K562 (cell line): ENCODE results near the gene SLC2A4.

Experiments used
- CCAR2 ChIP-seq: fragments of 200-400 bp; formaldehyde crosslinking; IDR thresholded peaks from 2 replicates; pipeline ENCODE4 v1.6.1; 2017; ENCODE audit warnings: mild to moderate bottlenecking, low read depth, low read length
- CHD7 ChIP-seq: fragments of 200-600 bp; sonication (generic); IDR thresholded peaks from one replicate; pipeline ENCODE4 v1.6.1; 2012; ENCODE audit warnings: mild to moderate bottlenecking, low read depth, low read length, inconsistent platforms
- CTCF ChIP-seq, 3 experiments: IDR thresholded peaks in 2 of 3; conservative IDR thresholded peaks in 1 of 3; 2 replicates each; pipeline ENCODE4 v1.5.1; 2011 to 2012; ENCODE audit warnings: low read length in 3 of 3, mild to moderate bottlenecking in 3 of 3, control low read depth in 2 of 3, improper control_type of control experiment in 1 of 3, inconsistent platforms in 1 of 3, low read depth in 1 of 3, mixed read lengths in 1 of 3, moderate library complexity in 1 of 3; ENCODE audit not compliant: insufficient read depth in 2 of 3
- HDGF ChIP-seq: fragments of 450-650 bp; IDR thresholded peaks from 2 replicates; pipeline ENCODE4 v1.6.1; 2016
- MLLT1 ChIP-seq, 2 experiments: fragments of 450-650 bp; IDR thresholded peaks; 2 replicates each; pipeline ENCODE4 v1.6.1; 2016
- RCOR1 ChIP-seq, 2 experiments: IDR thresholded peaks; 2 replicates each; pipeline ENCODE4 v1.6.1; 2012; ENCODE audit warnings: low read depth in 2 of 2, low read length in 2 of 2, borderline replicate concordance in 1 of 2, improper control_type of control experiment in 1 of 2
- TAF1 ChIP-seq: IDR thresholded peaks from 2 replicates; pipeline ENCODE4 v1.6.1; 2011; ENCODE audit warnings: mild to moderate bottlenecking, low read length, moderate library complexity; ENCODE audit not compliant: insufficient read depth, control insufficient read depth, severe bottlenecking; ENCODE audit errors: extremely low read depth
- TEAD1 ChIP-seq, 2 experiments: fragments of 450-650 bp in 1 of 2; sonication (generic) in 1 of 2; formaldehyde crosslinking; IDR thresholded peaks; 2 replicates each; pipeline versions ENCODE4 v1.4.0 to v1.8.0; 2020 to 2022; ENCODE audit warnings: mild to moderate bottlenecking in 2 of 2, missing genetic modification reagents in 1 of 2
- YY1 ChIP-seq, 3 experiments: IDR thresholded peaks; 2 replicates each; pipeline ENCODE4 v1.6.1; 2011; ENCODE audit warnings: low read length in 2 of 3, mild to moderate bottlenecking in 2 of 3, moderate library complexity in 2 of 3, borderline replicate concordance in 1 of 3, control low read depth in 1 of 3, low read depth in 1 of 3; ENCODE audit not compliant: insufficient read depth in 3 of 3, insufficient replicate concordance in 2 of 3, control insufficient read depth in 1 of 3, insufficient read length in 1 of 3; ENCODE audit errors: extremely low read depth in 1 of 3
- ZFX ChIP-seq: sonication (generic); formaldehyde crosslinking; IDR thresholded peaks from 2 replicates; pipeline ENCODE4 v1.8.0; 2022; ENCODE audit warnings: mild to moderate bottlenecking, missing genetic modification reagents, moderate library complexity

- TF ChIP-seq TAF1 (no peak), CTCF (IDR thresholded peaks at IDR 0.05 in 2 of 3, conservative IDR thresholded peaks at IDR 0.05 in 1 of 3; ENCODE audit: insufficient read depth in 2 of 3, low read depth in 1 of 3, low read length in 3 of 3) (no peak), MLLT1 (IDR thresholded peaks at IDR 0.05) (no peak), TEAD1 (CRISPR knock-in tag; IDR thresholded peaks at IDR 0.05) (no peak), HDGF (no peak), RCOR1 (IDR thresholded peaks at IDR 0.05; ENCODE audit: borderline replicate concordance in 1 of 2, low read depth in 2 of 2, low read length in 2 of 2) (no peak), ZFX (CRISPR knock-in tag) (no peak), YY1 (IDR thresholded peaks at IDR 0.05; ENCODE audit: borderline replicate concordance in 1 of 3, control insufficient read depth in 1 of 3, extremely low read depth in 1 of 3, insufficient read depth in 3 of 3, insufficient read length in 1 of 3, insufficient replicate concordance in 2 of 3, low read depth in 1 of 3, low read length in 2 of 3) (no peak), CHD7 (no peak), CCAR2 (no peak)
Observed at GRCh38 chr17:7266784-7267183, 14.7 kb upstream of the SLC2A4 start.
